Activated B cell treated with CpG ODN at 0.5 μM for 24 hours (primary cell): ENCODE data around the gene PPFIA3. TPM values are rescaled to one million over a fixed set of nuclear protein-coding genes. Genes with fewer than 3 reads are reported as not detected.
"Not testable (repeated sequence)": the region's sequence is repeated elsewhere in the genome, so short reads cannot be mapped to it uniquely, and the experiment has no call there.

Experiments
- ATAC-seq: fragments of 200-7000 bp; cut with Tn5 transposase; one replicate; pipeline ENCODE4 v1.10.0; 2021; ENCODE audit warnings: low read depth, mild to moderate bottlenecking, moderate library complexity
- CTCF ChIA-PET: fragments of 350-600 bp; sonication (Branson Sonifier 250); formaldehyde crosslinking; loops from one replicate; lab custom pipeline; 2021; ENCODE audit warnings: antibody characterized with exemption; lab: Charles Lee
- POLR2A ChIA-PET: fragments of 350-600 bp; sonication (Branson Sonifier 250); formaldehyde crosslinking; loops from one replicate; lab custom pipeline; 2021; ENCODE audit warnings: antibody characterized with exemption; lab: Charles Lee
- DNase-seq: peaks from one replicate; pipeline ENCODE4 v3.0.0; 2022
- H3K27ac Mint-ChIP-seq: one replicate; pipeline ENCODE4 v1.8.0; 2020; ENCODE audit warnings: mixed read lengths
- H3K27me3 Mint-ChIP-seq: one replicate; pipeline ENCODE4 v1.8.0; 2021; ENCODE audit warnings: mixed read lengths
- H3K36me3 Mint-ChIP-seq: one replicate; pipeline ENCODE4 v1.8.0; 2021; ENCODE audit warnings: low read depth, mixed read lengths
- H3K4me1 Mint-ChIP-seq: one replicate; pipeline ENCODE4 v1.8.0; 2021; ENCODE audit warnings: mixed read lengths
- H3K4me3 Mint-ChIP-seq: one replicate; pipeline ENCODE4 v1.8.0; 2020; ENCODE audit warnings: mild to moderate bottlenecking, mixed read lengths
- H3K9me3 Mint-ChIP-seq: one replicate; pipeline ENCODE4 v1.8.0; 2020; ENCODE audit warnings: mixed read lengths
- CTCF ChIP-seq: fragments of 200-600 bp; IDR thresholded peaks from one replicate; pipeline ENCODE4 v1.8.0; 2022; ENCODE audit warnings: antibody characterized with exemption, mild to moderate bottlenecking
- intact Hi-C: fragments of 100-400 bp; cut with micrococcal nuclease; formaldehyde crosslinking; loops from one replicate; pipeline ENCODE4 v1.15.1; 2024
- total RNA-seq: library from RNA; stranded (reverse); gene quantifications from 2 replicates; pipeline ENCODE4 v1.2.3, GENCODE V29; 2022

PPFIA3 gene
- total RNA-seq, 1 donor from 2014 or later: 3.6 TPM

- Mint-ChIP-seq H3K9me3 (no peaks in the 10 kb centered on the region), H3K27ac (peak overlapping the region; percentile 87), H3K36me3 (no peaks in the 10 kb centered on the region), H3K27me3 (peaks cover 7% of the 10 kb centered on the region), H3K4me3 (peak overlapping the region; percentile 84), H3K4me1 (peaks cover 50% of the 10 kb centered on the region)
- DNase-seq (no peak), ATAC-seq (no peak)
- intact Hi-C loops: loop anchor here (2.0 to 10.0 kb wide), 6 partner anchors 29 to 757 kb away; partner anchors contain the start of genes AKT1S1, ALDH16A1, DBP and GYS1
- ChIA-PET POLR2A (interaction anchor here (0.9 kb wide), 1 partner anchor 124 kb away, joined by 3 read pairs; the partner anchor contains the start of genes GYS1 and RUVBL2), CTCF (interaction anchor here (2.9 kb wide), 1 partner anchor 12 kb away, joined by 8 read pairs; no protein-coding TSS in a partner anchor)
- no peak for TF ChIP-seq CTCF
These were observed 1.4 kb upstream of the PPFIA3 start for GRCh38 chr19:49117677-49118564.

- CTCF ChIA-PET: no interaction called here
- intact Hi-C loops: loop anchor here (1.0 to 10.0 kb wide), 7 partner anchors 10 to 756 kb away; partner anchors contain the start of genes AKT1S1, ALDH16A1, DBP and GYS1
- Mint-ChIP-seq H3K4me1 (peaks cover 44% of the 10 kb centered on the region), H3K4me3 (peak within 1 kb of the TSS; percentile 84), H3K27me3 (peaks cover 7% of the 10 kb centered on the region), H3K36me3 (no peaks in the 10 kb centered on the region), H3K27ac (peak within 1 kb of the TSS; percentile 87), H3K9me3 (no peaks in the 10 kb centered on the region)
- POLR2A ChIA-PET: interaction anchor here (1.3 kb wide), 1 partner anchor 21 kb away, joined by 3 read pairs; no protein-coding TSS in a partner anchor
- peak; percentile 96 for DNase-seq
- no peak for TF ChIP-seq CTCF
- peak; percentile 82 for ATAC-seq
These were observed 556 bp upstream of the PPFIA3 start, which contains the start of gene C19orf73 for GRCh38 chr19:49118565-49119410. Gene C19orf73 (minus strand): TSS chr19:49119143. CDS start chr19:49119022, 121 bp downstream.

- Mint-ChIP-seq H3K4me3 (peak overlapping the region; percentile 71), H3K27ac (no peak overlapping the region), H3K4me1 (peaks cover 36% of the 10 kb centered on the region), H3K36me3 (no peaks in the 10 kb centered on the region), H3K9me3 (no peaks in the 10 kb centered on the region), H3K27me3 (peaks cover 7% of the 10 kb centered on the region)
- POLR2A ChIA-PET: interaction anchor here (0.9 to 1.3 kb wide), 3 partner anchors 8 to 25 kb away, joined by 3 to 4 read pairs (median 3); no protein-coding TSS in a partner anchor
- CTCF ChIA-PET: interaction anchor here (0.6 to 1.5 kb wide), 2 partner anchors 23 to 78 kb away, joined by 3 read pairs; no protein-coding TSS in a partner anchor
- DNase-seq (no peak), ATAC-seq (no peak)
- no peak for TF ChIP-seq CTCF
- intact Hi-C loops: no loop called here
These were observed 960 bp downstream of the PPFIA3 start for GRCh38 chr19:49120325-49120683.

- H3K36me3 Mint-ChIP-seq: no peaks in the 10 kb centered on the region
- ATAC-seq (no peak), DNase-seq (no peak)
- H3K27me3 Mint-ChIP-seq: peaks cover 7% of the 10 kb centered on the region
- H3K4me1 Mint-ChIP-seq: peaks cover 36% of the 10 kb centered on the region
- intact Hi-C loops: no loop called here
- POLR2A ChIA-PET: interaction anchor here (0.9 kb wide), 1 partner anchor 25 kb away, joined by 3 read pairs; no protein-coding TSS in a partner anchor
- CTCF ChIA-PET: interaction anchor here (1.5 kb wide), 1 partner anchor 23 kb away, joined by 3 read pairs; no protein-coding TSS in a partner anchor
- no peak for TF ChIP-seq CTCF
- H3K27ac Mint-ChIP-seq: peak overlapping the region; percentile 9
- no peaks in the 10 kb centered on the region for H3K9me3 Mint-ChIP-seq
- peak overlapping the region; percentile 71 for H3K4me3 Mint-ChIP-seq
These were observed 1.5 kb downstream of the PPFIA3 start for GRCh38 chr19:49120868-49121267.

DNA sequence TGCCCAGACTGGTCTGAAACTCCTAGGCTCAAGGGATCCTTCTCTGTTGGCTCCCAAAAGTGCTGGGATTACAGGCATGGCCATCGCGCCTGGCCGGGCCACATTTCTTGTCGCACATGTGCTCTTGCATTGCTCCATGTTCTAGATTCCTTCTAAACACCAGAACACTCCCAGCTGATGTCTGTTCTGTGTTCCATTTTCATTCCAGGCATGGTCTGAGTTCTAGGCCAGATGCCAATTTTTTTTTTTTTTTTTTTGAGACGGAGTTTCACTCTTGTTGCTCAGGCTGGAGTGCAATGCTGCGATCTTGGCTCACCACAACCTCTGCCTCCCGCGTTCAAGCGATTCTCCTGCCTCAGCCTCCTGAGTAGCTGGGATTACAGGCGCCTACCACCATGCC, 2.5 kb downstream of the PPFIA3 start:
- H3K4me3 Mint-ChIP-seq, H3K36me3 Mint-ChIP-seq, DNase-seq, CTCF ChIA-PET, H3K9me3 Mint-ChIP-seq, H3K27me3 Mint-ChIP-seq, intact Hi-C loops, ATAC-seq, H3K27ac Mint-ChIP-seq: not testable (repeated sequence)
- POLR2A ChIA-PET: interaction anchor here (0.7 kb wide), 1 partner anchor 11 kb away, joined by 3 read pairs; no protein-coding TSS in a partner anchor
- peaks cover 29% of the 10 kb centered on the region for H3K4me1 Mint-ChIP-seq

DNA sequence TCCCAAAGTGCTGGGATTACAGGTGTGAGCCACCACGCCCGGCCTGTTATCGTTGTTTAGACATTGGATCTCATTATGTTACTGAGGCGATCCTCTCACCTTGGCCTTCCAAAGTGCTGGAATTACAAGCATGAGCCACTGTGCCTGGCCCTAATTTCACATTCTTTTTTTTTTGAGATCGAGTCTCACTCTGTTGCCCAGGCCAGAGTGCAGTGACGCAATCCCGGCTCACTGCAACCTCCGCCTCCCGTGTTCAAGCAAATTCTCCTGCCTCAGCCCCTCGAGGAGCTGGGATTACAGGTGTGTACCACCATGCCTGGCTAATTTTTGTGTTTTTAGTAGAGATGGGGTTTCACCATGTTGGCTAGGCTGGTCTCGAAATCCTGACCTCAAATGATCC, 3.9 kb downstream of the PPFIA3 start:
- POLR2A ChIA-PET: interaction anchor here (0.7 kb wide), 1 partner anchor 250 kb away, joined by 3 read pairs; no protein-coding TSS in a partner anchor
- CTCF ChIA-PET, intact Hi-C loops, H3K27me3 Mint-ChIP-seq, ATAC-seq, H3K4me3 Mint-ChIP-seq, DNase-seq, H3K36me3 Mint-ChIP-seq, H3K9me3 Mint-ChIP-seq, H3K27ac Mint-ChIP-seq: not testable (repeated sequence)
- peaks cover 21% of the 10 kb centered on the region for H3K4me1 Mint-ChIP-seq
